NT2/D1 (cell line): ENCODE data around the gene CHN2.

Source experiments
- SUZ12 ChIP-seq: IDR thresholded peaks from 2 replicates; pipeline ENCODE4 v1.6.1; 2011; ENCODE audit not compliant: insufficient read length, insufficient read depth; ENCODE audit errors: extremely low read depth
- YY1 ChIP-seq: IDR thresholded peaks from 2 replicates; pipeline ENCODE4 v1.6.1; 2011; ENCODE audit not compliant: insufficient read length, insufficient read depth
- ZNF274 ChIP-seq: IDR thresholded peaks from 2 replicates; pipeline ENCODE4 v1.6.1; 2011; ENCODE audit warnings: mild to moderate bottlenecking, low read depth, low read length

- no peak for TF ChIP-seq YY1
- no peak for TF ChIP-seq ZNF274
- no peak for TF ChIP-seq SUZ12
Observed at GRCh38 chr7:29442146-29442545, 247.6 kb downstream of the CHN2 start.
